HG03045 (cell line): ENCODE measurements around the gene CATSPER2.
"Not testable (repeated sequence)": the region's sequence is repeated elsewhere in the genome, so short reads cannot be mapped to it uniquely, and the experiment has no call there.

Experiments used
- ATAC-seq: cut with Tn5 transposase; IDR thresholded peaks from one replicate; pipeline ENCODE4 v1.9.1; 2021; ENCODE audit warnings: mild to moderate bottlenecking, moderate library complexity; ENCODE audit not compliant: unreplicated experiment

Gene CATSPER2

GRCh38 chr15:43593328-43594190 is 55.1 kb downstream of the CATSPER2 start, which contains the start of gene CKMT1B:
Gene CKMT1B (plus strand): TSS chr15:43594027. CDS start chr15:43594219, 192 bp downstream.
- not testable (repeated sequence) for ATAC-seq

- not testable (repeated sequence) for ATAC-seq
Observed at GRCh38 chr15:43592841-43593240, 55.8 kb downstream of the CATSPER2 start.

- peak; percentile 96 for ATAC-seq
Observed at GRCh38 chr15:43589778-43590466, 58.7 kb downstream of the CATSPER2 start, which contains the start of gene PPIP5K1. Gene PPIP5K1 (minus strand): TSS chr15:43590208. CDS start chr15:43584504, 5,704 bp downstream.
